B cell (primary cell): ENCODE data around the gene MEIS2. TPM values are rescaled to one million over a fixed set of nuclear protein-coding genes. Genes with fewer than 3 reads are reported as not detected.

Source experiments
- ATAC-seq: fragments of 200-7000 bp; cut with Tn5 transposase; one replicate; pipeline ENCODE4 v1.10.0; 2021; ENCODE audit warnings: low read depth, mild to moderate bottlenecking, moderate number of reproducible peaks, moderate library complexity
- CTCF ChIA-PET: fragments of 350-600 bp; sonication (Branson Sonifier 250); formaldehyde crosslinking; loops from one replicate; lab custom pipeline; 2021; ENCODE audit warnings: antibody characterized with exemption, inconsistent platforms; lab: Charles Lee
- POLR2A ChIA-PET: fragments of 350-600 bp; sonication (Branson Sonifier 250); formaldehyde crosslinking; loops from one replicate; lab custom pipeline; 2021; ENCODE audit warnings: antibody characterized with exemption; lab: Charles Lee
- DNase-seq: peaks from one replicate; pipeline ENCODE4 v3.0.0; 2013
- H2AFZ ChIP-seq: 2 replicates; pipeline ENCODE4 v1.6.1; 2012; ENCODE audit warnings: mild to moderate bottlenecking, low read depth, low read length; ENCODE audit not compliant: insufficient read depth, poor library complexity, severe bottlenecking
- H3K27ac ChIP-seq, 2 donors: 1 replicate in 1 of 2; 2 replicates in 1 of 2; pipeline ENCODE4 v1.5.1; 2012 to 2013; ENCODE audit warnings: low read length in 2 of 2, mild to moderate bottlenecking in 2 of 2, moderate library complexity in 1 of 2
- H3K27me3 ChIP-seq, 4 experiments: fragments of 200-600 bp in 1 of 4; sonication (generic) in 1 of 4; replicated peaks in 1 of 4; 1 replicate in 2 of 4; 2 replicates in 2 of 4; pipeline versions ENCODE4 v1.6.1 to v1.7.0; 2013 to 2016; ENCODE audit warnings: low read length in 3 of 4, mild to moderate bottlenecking in 2 of 4, mixed read lengths in 1 of 4, moderate library complexity in 1 of 4; ENCODE audit not compliant: insufficient read depth in 4 of 4, control insufficient read depth in 3 of 4; ENCODE audit errors: control extremely low read depth in 1 of 4
- H3K36me3 ChIP-seq, 2 experiments: replicated peaks in 1 of 2; 1 replicate in 1 of 2; 2 replicates in 1 of 2; pipeline versions ENCODE4 v1.6.1 to v1.7.1; 2013; ENCODE audit warnings: low read length in 1 of 2; ENCODE audit not compliant: insufficient read depth in 2 of 2, control insufficient read depth in 1 of 2; ENCODE audit errors: control extremely low read depth in 1 of 2, extremely low read depth in 1 of 2
- H3K4me1 ChIP-seq, 2 donors: fragments of 200-600 bp in 1 of 2; sonication (generic) in 1 of 2; 1 replicate in 1 of 2; 2 replicates in 1 of 2; pipeline versions ENCODE4 v1.5.1 to v1.6.1; 2013 to 2017; ENCODE audit warnings: low read length in 2 of 2; ENCODE audit not compliant: control insufficient read depth in 2 of 2, insufficient read depth in 2 of 2
- H3K4me2 ChIP-seq: replicated peaks from 2 replicates; pipeline ENCODE3; 2012; ENCODE audit warnings: mild to moderate bottlenecking, low read depth, low read length; ENCODE audit not compliant: poor library complexity, severe bottlenecking
- H3K4me3 ChIP-seq, 5 experiments: fragments of 200-600 bp in 1 of 5; sonication (generic) in 1 of 5; 1 replicate in 3 of 5; 2 replicates in 2 of 5; pipeline versions ENCODE4 v1.5.1 to v1.7.0; 2011 to 2016; ENCODE audit warnings: low read length in 4 of 5, mild to moderate bottlenecking in 4 of 5, low read depth in 2 of 5, control low read depth in 1 of 5, moderate library complexity in 1 of 5; ENCODE audit not compliant: insufficient read depth in 1 of 5; ENCODE audit errors: control extremely low read depth in 1 of 5, extremely low read depth in 1 of 5
- H3K79me2 ChIP-seq: fragments of 200-600 bp; sonication (generic); one replicate; pipeline ENCODE4 v1.6.0; 2016; ENCODE audit warnings: low read length; ENCODE audit not compliant: control insufficient read depth, insufficient read depth
- H3K9ac ChIP-seq: fragments of 200-600 bp; sonication (generic); 2 replicates; pipeline ENCODE4 v1.6.1; 2017; ENCODE audit warnings: mild to moderate bottlenecking, low read length, moderate library complexity
- H3K9me3 ChIP-seq, 3 donors: one replicate each; pipeline versions ENCODE4 v1.6.1 to v1.7.1; 2013; ENCODE audit warnings: low read length in 2 of 3; ENCODE audit not compliant: control insufficient read depth in 2 of 3, insufficient read depth in 1 of 3; ENCODE audit errors: control extremely low read depth in 1 of 3
- H4K20me1 ChIP-seq: 2 replicates; pipeline ENCODE4 v1.6.0; 2012; ENCODE audit warnings: mild to moderate bottlenecking, low read length; ENCODE audit not compliant: insufficient read depth, control insufficient read depth, poor library complexity, severe bottlenecking
- H3K27ac Mint-ChIP-seq: one replicate; pipeline ENCODE4 v1.8.0; 2021; ENCODE audit warnings: mixed read lengths
- H3K27me3 Mint-ChIP-seq: one replicate; pipeline ENCODE4 v1.8.0; 2021; ENCODE audit warnings: mixed read lengths
- H3K4me1 Mint-ChIP-seq: one replicate; pipeline ENCODE4 v1.8.0; 2021; ENCODE audit warnings: mixed read lengths
- H3K4me3 Mint-ChIP-seq: one replicate; pipeline ENCODE4 v1.8.0; 2021; ENCODE audit warnings: mixed read lengths
- H3K9me3 Mint-ChIP-seq: one replicate; pipeline ENCODE4 v1.8.0; 2022; ENCODE audit warnings: mixed read lengths; ENCODE audit not compliant: insufficient read depth
- EZH2 ChIP-seq: IDR thresholded peaks from 2 replicates; pipeline ENCODE4 v1.6.1; 2012; ENCODE audit warnings: borderline replicate concordance, low read depth, mild to moderate bottlenecking, moderate library complexity, low read length; ENCODE audit not compliant: insufficient read depth, poor library complexity, severe bottlenecking
- WGBS: methylation state at CpG from one replicate; pipeline ENCODE4 v1.1.5; 2013; ENCODE audit warnings: missing lambda C conversion rate; ENCODE audit not compliant: insufficient coverage; 5-methylcytosine and 5-hydroxymethylcytosine counted together
- intact Hi-C: fragments of 100-400 bp; cut with micrococcal nuclease; formaldehyde crosslinking; loops from one replicate; pipeline ENCODE4 v1.10.0; 2022
- polyA plus RNA-seq: library from polyadenylated mRNA; depleted of rRNA; stranded (reverse); fragments of >200 nt; gene quantifications from 2 replicates; pipeline ENCODE4 v1.2.3, GENCODE V29; 2012
- total RNA-seq, 2 donors: library from RNA; stranded (reverse); fragments of 120-200 nt in 1 of 2; gene quantifications; 1 replicate in 1 of 2; 2 replicates in 1 of 2; pipeline versions ENCODE4 v1.2.3 to v1.2.4, GENCODE V29; 2013 to 2022
- TF ChIP-seq, protein P1 (sequence below): fragments of 200-600 bp; IDR thresholded peaks from one replicate; pipeline ENCODE4 v1.8.0; 2022; ENCODE audit warnings: antibody characterized with exemption, mild to moderate bottlenecking

The MEIS2 gene
- total and polyA plus RNA-seq, 2 donors (not counting 1 experiment from before 2014, with no cell fraction given) = 0.22 TPM; not detected in 1

DNA sequence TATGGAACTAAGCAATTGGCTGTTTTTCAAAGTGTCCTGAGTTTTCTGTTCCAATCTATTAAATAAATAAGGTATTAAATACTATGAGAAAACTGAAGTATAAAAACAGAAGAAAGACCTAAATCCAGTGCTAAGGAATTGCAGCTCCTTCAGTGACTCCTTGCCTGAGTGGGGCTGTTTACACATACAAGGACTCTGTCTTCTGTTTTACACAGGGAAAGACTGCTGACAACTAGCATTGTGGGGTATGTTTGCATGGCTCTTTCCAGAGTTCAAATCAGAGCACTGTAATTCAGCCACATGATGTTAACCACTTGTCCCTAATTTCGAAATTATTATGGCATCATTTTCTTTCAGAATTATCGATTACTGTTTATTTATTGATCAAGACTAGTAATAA lies 31.3 kb upstream of the MEIS2 start:
- Histone ChIP-seq H3K27me3 (no peaks in the 10 kb centered on the region), H3K9ac (no peak overlapping the region), H3K4me1 (no peaks in the 10 kb centered on the region), H2AFZ (no peak overlapping the region), H3K36me3 (no peaks in the 10 kb centered on the region), H3K4me3 (no peak overlapping the region), H4K20me1 (no peaks in the 10 kb centered on the region), H3K4me2 (no peak overlapping the region), H3K27ac (no peak overlapping the region), H3K79me2 (no peaks in the 10 kb centered on the region), H3K9me3 (no peaks in the 10 kb centered on the region)
- intact Hi-C loops = loop anchor here (5.0 kb wide), 1 partner anchor 1379 kb away; no protein-coding TSS in a partner anchor
- no peaks in the 10 kb centered on the region for H3K9me3 Mint-ChIP-seq
- no peak overlapping the region for H3K4me3 Mint-ChIP-seq
- H3K27me3 Mint-ChIP-seq = peaks cover 6% of the 10 kb centered on the region
- TF ChIP-seq, protein P1, sequence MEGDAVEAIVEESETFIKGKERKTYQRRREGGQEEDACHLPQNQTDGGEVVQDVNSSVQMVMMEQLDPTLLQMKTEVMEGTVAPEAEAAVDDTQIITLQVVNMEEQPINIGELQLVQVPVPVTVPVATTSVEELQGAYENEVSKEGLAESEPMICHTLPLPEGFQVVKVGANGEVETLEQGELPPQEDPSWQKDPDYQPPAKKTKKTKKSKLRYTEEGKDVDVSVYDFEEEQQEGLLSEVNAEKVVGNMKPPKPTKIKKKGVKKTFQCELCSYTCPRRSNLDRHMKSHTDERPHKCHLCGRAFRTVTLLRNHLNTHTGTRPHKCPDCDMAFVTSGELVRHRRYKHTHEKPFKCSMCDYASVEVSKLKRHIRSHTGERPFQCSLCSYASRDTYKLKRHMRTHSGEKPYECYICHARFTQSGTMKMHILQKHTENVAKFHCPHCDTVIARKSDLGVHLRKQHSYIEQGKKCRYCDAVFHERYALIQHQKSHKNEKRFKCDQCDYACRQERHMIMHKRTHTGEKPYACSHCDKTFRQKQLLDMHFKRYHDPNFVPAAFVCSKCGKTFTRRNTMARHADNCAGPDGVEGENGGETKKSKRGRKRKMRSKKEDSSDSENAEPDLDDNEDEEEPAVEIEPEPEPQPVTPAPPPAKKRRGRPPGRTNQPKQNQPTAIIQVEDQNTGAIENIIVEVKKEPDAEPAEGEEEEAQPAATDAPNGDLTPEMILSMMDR = no peak
- no peak for TF ChIP-seq EZH2
- DNase-seq (no peak), ATAC-seq (no peak)
- 80% methylated on average over 1 of the region's 2 CpGs for WGBS
- ChIA-PET CTCF (interaction anchor here (2.7 to 3.7 kb wide), 2 partner anchors 8 to 1613 kb away, joined by 11 to 12 read pairs; no protein-coding TSS in a partner anchor), POLR2A (no interaction called here)
- no peak overlapping the region for H3K27ac Mint-ChIP-seq
- H3K4me1 Mint-ChIP-seq = no peaks in the 10 kb centered on the region

- Histone ChIP-seq H3K27me3 (no peaks in the 10 kb centered on the region), H3K79me2 (no peaks in the 10 kb centered on the region), H3K4me2 (no peak overlapping the region), H3K9ac (no peak overlapping the region), H3K36me3 (no peaks in the 10 kb centered on the region), H4K20me1 (no peaks in the 10 kb centered on the region), H2AFZ (no peak overlapping the region), H3K27ac (no peak overlapping the region), H3K4me3 (no peak overlapping the region), H3K4me1 (no peaks in the 10 kb centered on the region), H3K9me3 (no peaks in the 10 kb centered on the region)
- TF ChIP-seq, protein P1 = no peak
- no peak for TF ChIP-seq EZH2
- no peak overlapping the region for H3K27ac Mint-ChIP-seq
- peaks cover 6% of the 10 kb centered on the region for H3K27me3 Mint-ChIP-seq
- H3K4me1 Mint-ChIP-seq = no peaks in the 10 kb centered on the region
- intact Hi-C loops = loop anchor here (5.0 kb wide), 1 partner anchor 1378 kb away; no protein-coding TSS in a partner anchor
- POLR2A ChIA-PET = no interaction called here
- no peaks in the 10 kb centered on the region for H3K9me3 Mint-ChIP-seq
- CTCF ChIA-PET = no interaction called here
- H3K4me3 Mint-ChIP-seq = no peak overlapping the region
- ATAC-seq = no peak
- no peak for DNase-seq
- WGBS = 70% methylated on average over 1 of the region's 4 CpGs
Measured at GRCh38 chr15:37130356-37130755, 30.0 kb upstream of the MEIS2 start.
